Motor neuron (in vitro differentiated cells): ENCODE measurements around the gene RAB1B. TPM values are rescaled to one million over a fixed set of nuclear protein-coding genes. Genes with fewer than 3 reads are reported as not detected.
"Not testable (repeated sequence)": the region's sequence is repeated elsewhere in the genome, so short reads cannot be mapped to it uniquely, and the experiment has no call there.

Experiments used
- ATAC-seq, 8 experiments: fragments of 200-7000 bp; cut with Tn5 transposase; replicated peaks in 6 of 8; 2 replicates each; pipeline ENCODE4 v1.8.0; 2021; ENCODE audit warnings: mild to moderate bottlenecking in 8 of 8, moderate library complexity in 8 of 8
- H3K27ac ChIP-seq, 2 donors: fragments of 250-450 bp; sonication (Bioruptor Pico); 2 replicates each; pipeline ENCODE4 v1.9.0; 2021; ENCODE audit warnings: antibody characterized with exemption in 2 of 2, mild to moderate bottlenecking in 2 of 2, moderate library complexity in 1 of 2
- H3K4me1 ChIP-seq, 2 donors: fragments of 250-450 bp; sonication (Bioruptor Pico); replicated peaks in 1 of 2; 2 replicates each; pipeline ENCODE4 v1.6.1; 2021; ENCODE audit warnings: antibody characterized with exemption in 2 of 2, mild to moderate bottlenecking in 2 of 2, moderate library complexity in 1 of 2
- H3K4me3 ChIP-seq, 5 donors: fragments of 250-450 bp; sonication (Bioruptor Pico); 2 replicates each; pipeline ENCODE4 v1.9.0; 2021; ENCODE audit warnings: antibody characterized with exemption in 5 of 5, mild to moderate bottlenecking in 5 of 5, moderate library complexity in 4 of 5
- WGBS, 10 experiments: fragments of 450-650 bp; shearing (Covaris generic); methylation state at CpG; one replicate each; pipeline ENCODE4 v1.0.0; 2022; 5-methylcytosine and 5-hydroxymethylcytosine counted together
- in situ Hi-C, 9 experiments: fragments of 400-800 bp; cut with MboI; loops; one replicate each; pipeline ENCODE4 v1.15.0; 2021; ENCODE audit warnings: low sequenced_read_pairs in 9 of 9, low pct_unique_long_range_greater_than_20kb in 2 of 9; ENCODE audit not compliant: unreplicated experiment in 9 of 9
- total RNA-seq, 8 experiments: library from RNA; unstranded; fragments of 300-600 nt; gene quantifications; 2 replicates each; pipeline versions ENCODE4 v1.2.3 to v1.2.4, GENCODE V29; 2022

Gene RAB1B
- total RNA-seq, 8 experiments from 2014 or later, result 43.1 to 114 (median 88.0) TPM

- Histone ChIP-seq H3K4me1 (peaks cover 22 to 25% of the 10 kb centered on the region in 2 donors), H3K27ac (no peak overlapping the region), H3K4me3 (no peak overlapping the region)
- ATAC-seq, result no peak
- in situ Hi-C loops, result no loop called here
- 100% methylated on average over 1 to 2 of the region's 14 CpGs; no CpG with 5 or more reads in 7 of the 10 experiments for WGBS, 10 experiments
These were observed 7.7 kb downstream of the RAB1B start for GRCh38 chr11:66275984-66276612.

GRCh38 chr11:66276619-66277018, 8.2 kb downstream of the RAB1B start:
- H3K27ac ChIP-seq, ATAC-seq, H3K4me3 ChIP-seq, in situ Hi-C loops: not testable (repeated sequence)
- 64 to 100% methylated on average over 2 of the region's 13 CpGs; no CpG with 5 or more reads in 8 of the 10 experiments for WGBS, 10 experiments
- peaks cover 27 to 28% of the 10 kb centered on the region in 2 donors for H3K4me1 ChIP-seq

GRCh38 chr11:66277064-66277463, 8.6 kb downstream of the RAB1B start:
- H3K27ac ChIP-seq, in situ Hi-C loops, H3K4me3 ChIP-seq, ATAC-seq: not testable (repeated sequence)
- H3K4me1 ChIP-seq, result peaks cover 31 to 32% of the 10 kb centered on the region in 2 donors
- WGBS, 10 experiments, result 40 to 90% methylated on average over 1 to 2 of the region's 4 CpGs; no CpG with 5 or more reads in 8 of the 10 experiments

- in situ Hi-C loops, result no loop called here
- Histone ChIP-seq H3K4me3 (peak within 1 kb of the TSS; percentile 73 to 95 (median 79)), H3K4me1 (peaks cover 36 to 37% of the 10 kb centered on the region in 2 donors), H3K27ac (peak within 1 kb of the TSS; percentile 89 to 91)
- ATAC-seq, result peak; percentile 28 to 56 (median 46)
- WGBS, 10 experiments, result no CpG with 5 or more reads among the region's 84 CpGs
These were observed 9.3 kb downstream of the RAB1B start, which contains the start of gene CNIH2 for GRCh38 chr11:66277471-66278362. CNIH2 (plus strand) TSS chr11:66278175; CDS start chr11:66278457, 282 bp downstream.

GRCh38 chr11:66278363-66279091, 10.1 kb downstream of the RAB1B start:
- H3K27ac ChIP-seq, result peak overlapping the region; percentile 89 to 91
- ATAC-seq, result peak in 6 of 8 experiments; percentile 1 to 10 (median 8)
- in situ Hi-C loops, result no loop called here
- H3K4me1 ChIP-seq, result peaks cover 42 to 45% of the 10 kb centered on the region in 2 donors
- no CpG with 5 or more reads among the region's 45 CpGs for WGBS, 10 experiments
- H3K4me3 ChIP-seq, result peak overlapping the region; percentile 73 to 95 (median 79)

GRCh38 chr11:66279092-66279734, 10.8 kb downstream of the RAB1B start:
- ATAC-seq, result peak in 5 of 8 experiments; percentile 12 to 41 (median 32)
- Histone ChIP-seq H3K4me1 (peaks cover 42 to 45% of the 10 kb centered on the region in 2 donors), H3K4me3 (peak overlapping the region; percentile 73 to 95 (median 79)), H3K27ac (peak overlapping the region; percentile 82 to 89)
- in situ Hi-C loops, result no loop called here
- WGBS, 10 experiments, result 90 to 100% (median 100%) methylated on average over 1 to 2 of the region's 15 CpGs; no CpG with 5 or more reads in 7 of the 10 experiments

- WGBS, 10 experiments, result no CpG with 5 or more reads among the region's 14 CpGs
- ATAC-seq, result peak in 1 of 8 experiments; percentile 0
- Histone ChIP-seq H3K4me3 (peak overlapping the region in 1 of 5 donors; percentile 79), H3K27ac (peak overlapping the region in 1 of 2 donors; percentile 21), H3K4me1 (peaks cover 42 to 45% of the 10 kb centered on the region in 2 donors)
- in situ Hi-C loops, result no loop called here
These were observed 12.0 kb downstream of the RAB1B start for GRCh38 chr11:66280428-66280827.

- no peak for ATAC-seq
- H3K4me1 ChIP-seq, result peaks cover 42 to 45% of the 10 kb centered on the region in 2 donors
- in situ Hi-C loops, result no loop called here
- H3K4me3 ChIP-seq, result no peak overlapping the region
- no peak overlapping the region for H3K27ac ChIP-seq
- 60 to 92% (median 79%) methylated on average over 1 to 5 of the region's 6 CpGs; no CpG with 5 or more reads in 4 of the 10 experiments for WGBS, 10 experiments
These were observed 12.6 kb downstream of the RAB1B start for GRCh38 chr11:66281001-66281400.

GRCh38 chr11:66281776-66282467, 13.5 kb downstream of the RAB1B start:
- H3K4me3 ChIP-seq, result peak overlapping the region in 2 of 5 donors; percentile 4 to 21
- ATAC-seq, result peak in 5 of 8 experiments; percentile 13 to 25 (median 19)
- peak overlapping the region in 1 of 2 donors; percentile 55 for H3K27ac ChIP-seq
- in situ Hi-C loops, result no loop called here
- WGBS, 10 experiments, result 0 to 100% (median 44%) methylated on average over 1 to 9 of the region's 20 CpGs; no CpG with 5 or more reads in 4 of the 10 experiments
- H3K4me1 ChIP-seq, result peaks cover 42 to 45% of the 10 kb centered on the region in 2 donors

- H3K27ac ChIP-seq, result peak overlapping the region; percentile 60 to 74
- peak overlapping the region in 2 of 5 donors; percentile 4 to 21 for H3K4me3 ChIP-seq
- peak; percentile 70 to 92 (median 73) for ATAC-seq
- in situ Hi-C loops, result no loop called here
- H3K4me1 ChIP-seq, result peaks cover 43 to 46% of the 10 kb centered on the region in 2 donors
- 0 to 100% (median 54%) methylated on average over 1 to 6 of the region's 35 CpGs; no CpG with 5 or more reads in 6 of the 10 experiments for WGBS, 10 experiments
These were observed 14.3 kb downstream of the RAB1B start for GRCh38 chr11:66282468-66283455.
